ENCODE data around the gene CSH2. TPM values are rescaled to one million over a fixed set of nuclear protein-coding genes. Genes with fewer than 3 reads are reported as not detected.

CSH2 gene
- total and polyA plus RNA-seq, 2 of the 13 experiments (the other 11 are each of a cell fraction or from before 2014, with no cell fraction given): not detected

DNA sequence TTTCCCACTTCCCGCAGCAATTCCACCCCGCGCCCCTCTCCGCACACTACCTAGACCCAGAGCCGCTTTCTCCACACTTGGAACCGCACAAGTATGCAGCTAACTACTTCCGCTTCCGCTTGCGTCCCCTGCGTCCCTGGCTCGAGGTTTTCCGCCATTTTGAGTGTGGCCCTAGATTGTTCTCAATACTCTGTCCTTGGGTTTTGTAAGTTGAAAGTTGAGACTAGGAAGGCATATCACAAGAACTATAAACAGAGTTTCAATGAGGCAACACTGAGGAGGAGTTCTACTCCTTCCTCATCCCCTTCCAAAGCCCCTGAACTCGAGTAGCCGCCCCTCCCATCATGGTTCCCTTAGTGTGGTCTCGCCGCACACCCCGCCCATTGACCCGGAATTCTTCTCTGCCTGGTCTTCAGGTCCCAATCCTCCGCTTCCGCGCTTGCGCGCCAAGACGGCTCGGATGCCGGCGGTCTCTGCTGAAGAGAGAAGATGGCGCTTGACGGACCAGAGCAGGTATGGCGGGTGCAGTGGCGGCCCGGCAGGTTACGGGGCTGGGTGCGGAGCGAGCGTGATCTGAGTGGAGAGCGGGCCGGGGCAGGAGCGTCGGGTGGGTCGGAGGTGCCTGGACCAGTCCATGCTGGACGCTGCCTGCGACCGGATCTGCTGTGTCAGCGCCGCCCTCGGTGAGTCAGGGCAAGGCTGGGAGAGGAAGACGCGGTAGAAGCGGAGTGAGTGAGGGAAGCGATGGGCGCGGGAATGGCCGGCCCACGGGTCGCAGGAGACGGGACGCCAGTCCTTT is 46.3 kb downstream of the CSH2 start, which contains the start of the genes FTSJ3 and PSMC5 (continued):
- peak; percentile 84 for TF ChIP-seq GABPA (IDR thresholded peaks at IDR 0.05; ENCODE audit: low read depth, low read length)
- TF ChIP-seq GABPA (CRISPR knock-in tag; IDR thresholded peaks at IDR 0.05; ENCODE audit: low read depth): peak; percentile 98
- peak; percentile 71 for TF ChIP-seq PITX1 (CRISPR knock-in tag; IDR thresholded peaks at IDR 0.05)
- TF ChIP-seq ZNF800 (CRISPR knock-in tag; IDR thresholded peaks at IDR 0.05): peak; percentile 94
- TF ChIP-seq, protein P1, sequence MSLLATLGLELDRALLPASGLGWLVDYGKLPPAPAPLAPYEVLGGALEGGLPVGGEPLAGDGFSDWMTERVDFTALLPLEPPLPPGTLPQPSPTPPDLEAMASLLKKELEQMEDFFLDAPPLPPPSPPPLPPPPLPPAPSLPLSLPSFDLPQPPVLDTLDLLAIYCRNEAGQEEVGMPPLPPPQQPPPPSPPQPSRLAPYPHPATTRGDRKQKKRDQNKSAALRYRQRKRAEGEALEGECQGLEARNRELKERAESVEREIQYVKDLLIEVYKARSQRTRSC (CRISPR knock-in tag; IDR thresholded peaks at IDR 0.05; ENCODE audit: low read depth): peak; percentile 98; the same call in 1 of the 2 replicates
- TF ChIP-seq, protein P2, sequence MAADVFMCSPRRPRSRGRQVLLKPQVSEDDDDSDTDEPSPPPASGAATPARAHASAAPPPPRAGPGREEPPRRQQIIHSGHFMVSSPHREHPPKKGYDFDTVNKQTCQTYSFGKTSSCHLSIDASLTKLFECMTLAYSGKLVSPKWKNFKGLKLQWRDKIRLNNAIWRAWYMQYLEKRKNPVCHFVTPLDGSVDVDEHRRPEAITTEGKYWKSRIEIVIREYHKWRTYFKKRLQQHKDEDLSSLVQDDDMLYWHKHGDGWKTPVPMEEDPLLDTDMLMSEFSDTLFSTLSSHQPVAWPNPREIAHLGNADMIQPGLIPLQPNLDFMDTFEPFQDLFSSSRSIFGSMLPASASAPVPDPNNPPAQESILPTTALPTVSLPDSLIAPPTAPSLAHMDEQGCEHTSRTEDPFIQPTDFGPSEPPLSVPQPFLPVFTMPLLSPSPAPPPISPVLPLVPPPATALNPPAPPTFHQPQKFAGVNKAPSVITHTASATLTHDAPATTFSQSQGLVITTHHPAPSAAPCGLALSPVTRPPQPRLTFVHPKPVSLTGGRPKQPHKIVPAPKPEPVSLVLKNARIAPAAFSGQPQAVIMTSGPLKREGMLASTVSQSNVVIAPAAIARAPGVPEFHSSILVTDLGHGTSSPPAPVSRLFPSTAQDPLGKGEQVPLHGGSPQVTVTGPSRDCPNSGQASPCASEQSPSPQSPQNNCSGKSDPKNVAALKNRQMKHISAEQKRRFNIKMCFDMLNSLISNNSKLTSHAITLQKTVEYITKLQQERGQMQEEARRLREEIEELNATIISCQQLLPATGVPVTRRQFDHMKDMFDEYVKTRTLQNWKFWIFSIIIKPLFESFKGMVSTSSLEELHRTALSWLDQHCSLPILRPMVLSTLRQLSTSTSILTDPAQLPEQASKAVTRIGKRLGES (CRISPR knock-in tag; IDR thresholded peaks at IDR 0.05; ENCODE audit: borderline replicate concordance): no peak
- peak; percentile 94; the same call in 1 of the 2 replicates for TF ChIP-seq ZNF383 (CRISPR knock-in tag; IDR thresholded peaks at IDR 0.05; ENCODE audit: borderline replicate concordance)
- no peak for TF ChIP-seq HMGA1 (CRISPR knock-in tag; conservative IDR thresholded peaks at IDR 0.05)
- TF ChIP-seq CENPX (CRISPR knock-in tag; IDR thresholded peaks at IDR 0.05): no peak
- TF ChIP-seq ZBTB39 (CRISPR knock-in tag; IDR thresholded peaks at IDR 0.05): peak; percentile 54; the same call in 1 of the 2 replicates
- TF ChIP-seq MIXL1 (CRISPR knock-in tag; IDR thresholded peaks at IDR 0.05): no peak; the same call in 1 of the 2 replicates
- peak; percentile 57; the same call in 1 of the 2 replicates for TF ChIP-seq ZSCAN9 (CRISPR knock-in tag; IDR thresholded peaks at IDR 0.05; ENCODE audit: borderline replicate concordance)
- no peak for TF ChIP-seq ZNF3 (CRISPR knock-in tag; IDR thresholded peaks at IDR 0.05)
- TF ChIP-seq, protein P3, sequence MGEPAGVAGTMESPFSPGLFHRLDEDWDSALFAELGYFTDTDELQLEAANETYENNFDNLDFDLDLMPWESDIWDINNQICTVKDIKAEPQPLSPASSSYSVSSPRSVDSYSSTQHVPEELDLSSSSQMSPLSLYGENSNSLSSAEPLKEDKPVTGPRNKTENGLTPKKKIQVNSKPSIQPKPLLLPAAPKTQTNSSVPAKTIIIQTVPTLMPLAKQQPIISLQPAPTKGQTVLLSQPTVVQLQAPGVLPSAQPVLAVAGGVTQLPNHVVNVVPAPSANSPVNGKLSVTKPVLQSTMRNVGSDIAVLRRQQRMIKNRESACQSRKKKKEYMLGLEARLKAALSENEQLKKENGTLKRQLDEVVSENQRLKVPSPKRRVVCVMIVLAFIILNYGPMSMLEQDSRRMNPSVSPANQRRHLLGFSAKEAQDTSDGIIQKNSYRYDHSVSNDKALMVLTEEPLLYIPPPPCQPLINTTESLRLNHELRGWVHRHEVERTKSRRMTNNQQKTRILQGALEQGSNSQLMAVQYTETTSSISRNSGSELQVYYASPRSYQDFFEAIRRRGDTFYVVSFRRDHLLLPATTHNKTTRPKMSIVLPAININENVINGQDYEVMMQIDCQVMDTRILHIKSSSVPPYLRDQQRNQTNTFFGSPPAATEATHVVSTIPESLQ (CRISPR knock-in tag; conservative IDR thresholded peaks at IDR 0.05): no peak; the same call in 1 of the 2 replicates
- TF ChIP-seq, protein P4, sequence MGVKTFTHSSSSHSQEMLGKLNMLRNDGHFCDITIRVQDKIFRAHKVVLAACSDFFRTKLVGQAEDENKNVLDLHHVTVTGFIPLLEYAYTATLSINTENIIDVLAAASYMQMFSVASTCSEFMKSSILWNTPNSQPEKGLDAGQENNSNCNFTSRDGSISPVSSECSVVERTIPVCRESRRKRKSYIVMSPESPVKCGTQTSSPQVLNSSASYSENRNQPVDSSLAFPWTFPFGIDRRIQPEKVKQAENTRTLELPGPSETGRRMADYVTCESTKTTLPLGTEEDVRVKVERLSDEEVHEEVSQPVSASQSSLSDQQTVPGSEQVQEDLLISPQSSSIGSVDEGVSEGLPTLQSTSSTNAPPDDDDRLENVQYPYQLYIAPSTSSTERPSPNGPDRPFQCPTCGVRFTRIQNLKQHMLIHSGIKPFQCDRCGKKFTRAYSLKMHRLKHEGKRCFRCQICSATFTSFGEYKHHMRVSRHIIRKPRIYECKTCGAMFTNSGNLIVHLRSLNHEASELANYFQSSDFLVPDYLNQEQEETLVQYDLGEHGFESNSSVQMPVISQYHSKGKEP (CRISPR knock-in tag; IDR thresholded peaks at IDR 0.05): 0 out of 2 replicates have a peak, but pooled peaks have one; percentile 21
- TF ChIP-seq SYNCRIP (IDR thresholded peaks at IDR 0.05; ENCODE audit: insufficient read depth, low read depth, low read length): no peak
- no peak for TF ChIP-seq SKI (IDR thresholded peaks at IDR 0.05; ENCODE audit: partially characterized antibody)
